CD14-positive monocyte (primary cell): ENCODE data around the gene SAMD4B. TPM values are rescaled to one million over a fixed set of nuclear protein-coding genes. Genes with fewer than 3 reads are reported as not detected.
A peak's percentile ranks its signal among the peaks of the same experiment; 100 is the strongest.

Experiments used
- DNase-seq, 3 donors: peaks; one replicate each; pipeline ENCODE4 v3.0.0-alpha.2; 2011 to 2022
- H2AFZ ChIP-seq: 2 replicates; pipeline ENCODE4 v1.6.0; 2012; ENCODE audit warnings: mild to moderate bottlenecking, low read depth, low read length, inconsistent platforms; ENCODE audit not compliant: insufficient read depth, poor library complexity, severe bottlenecking
- H3K27ac ChIP-seq, 2 donors: 1 replicate in 1 of 2; 2 replicates in 1 of 2; pipeline ENCODE4 v1.5.1; 2012 to 2013; ENCODE audit warnings: low read length in 2 of 2, control low read depth in 1 of 2, inconsistent platforms in 1 of 2, low read depth in 1 of 2, mild to moderate bottlenecking in 1 of 2
- H3K27me3 ChIP-seq, 2 donors: one replicate each; pipeline versions ENCODE4 v1.6.0 to v1.6.1; 2011 to 2013; ENCODE audit warnings: low read length in 2 of 2; ENCODE audit not compliant: control insufficient read depth in 2 of 2, insufficient read depth in 2 of 2
- H3K36me3 ChIP-seq, 2 donors: replicated peaks in 1 of 2; 1 replicate in 1 of 2; 2 replicates in 1 of 2; pipeline versions ENCODE4 v1.5.1 to v1.6.1; 2012 to 2013; ENCODE audit warnings: low read length in 2 of 2, control low read depth in 1 of 2, inconsistent platforms in 1 of 2, mild to moderate bottlenecking in 1 of 2; ENCODE audit not compliant: insufficient read depth in 2 of 2, control insufficient read depth in 1 of 2
- H3K4me1 ChIP-seq, 2 donors: 1 replicate in 1 of 2; 2 replicates in 1 of 2; pipeline versions ENCODE4 v1.5.1 to v1.6.1; 2012 to 2013; ENCODE audit warnings: low read length in 2 of 2, control low read depth in 1 of 2, inconsistent platforms in 1 of 2, mild to moderate bottlenecking in 1 of 2, moderate library complexity in 1 of 2; ENCODE audit not compliant: insufficient read depth in 2 of 2, control insufficient read depth in 1 of 2
- H3K4me2 ChIP-seq: replicated peaks from 2 replicates; pipeline ENCODE3; 2012; ENCODE audit warnings: low read length, moderate library complexity, mild to moderate bottlenecking; ENCODE audit not compliant: poor library complexity, severe bottlenecking; ENCODE audit errors: extremely low read depth
- H3K4me3 ChIP-seq, 3 experiments: fragments of 200-600 bp in 1 of 3; sonication (generic) in 1 of 3; replicated peaks in 1 of 3; 1 replicate in 2 of 3; 2 replicates in 1 of 3; pipeline ENCODE4 v1.5.1; 2011 to 2013; ENCODE audit warnings: low read length in 3 of 3, mild to moderate bottlenecking in 3 of 3, control low read depth in 2 of 3, low read depth in 2 of 3, inconsistent platforms in 1 of 3, moderate library complexity in 1 of 3
- H3K79me2 ChIP-seq: 2 replicates; pipeline ENCODE4 v1.6.0; 2012; ENCODE audit warnings: mild to moderate bottlenecking, control low read depth, inconsistent platforms, low read length, moderate library complexity; ENCODE audit not compliant: insufficient read depth
- H3K9ac ChIP-seq: 2 replicates; pipeline ENCODE4 v1.6.0; 2017; ENCODE audit warnings: low read length, mild to moderate bottlenecking; ENCODE audit not compliant: insufficient read depth, poor library complexity, severe bottlenecking
- H3K9me3 ChIP-seq, 2 donors: replicated peaks in 1 of 2; 1 replicate in 1 of 2; 2 replicates in 1 of 2; pipeline versions ENCODE4 v1.5.1 to v1.6.1; 2012 to 2013; ENCODE audit warnings: low read length in 2 of 2, control low read depth in 1 of 2; ENCODE audit not compliant: control insufficient read depth in 1 of 2, insufficient read depth in 1 of 2
- H4K20me1 ChIP-seq: 2 replicates; pipeline ENCODE4 v1.6.0; 2012; ENCODE audit warnings: mild to moderate bottlenecking, low read length, control low read depth, moderate library complexity; ENCODE audit not compliant: insufficient read depth
- H3K27ac Mint-ChIP-seq, 7 donors: one replicate each; pipeline ENCODE4 v1.8.0; 2020; ENCODE audit warnings: mild to moderate bottlenecking in 7 of 7, mixed read lengths in 7 of 7, moderate library complexity in 6 of 7, inconsistent platforms in 2 of 7
- H3K27me3 Mint-ChIP-seq, 3 donors: one replicate each; pipeline ENCODE4 v1.8.0; 2021 to 2022; ENCODE audit warnings: low read depth in 3 of 3, mild to moderate bottlenecking in 3 of 3, mixed read lengths in 3 of 3, moderate library complexity in 3 of 3, inconsistent platforms in 1 of 3
- H3K36me3 Mint-ChIP-seq, 2 donors: one replicate each; pipeline ENCODE4 v1.8.0; 2020; ENCODE audit warnings: mixed read lengths in 2 of 2, inconsistent platforms in 1 of 2, mild to moderate bottlenecking in 1 of 2
- H3K4me1 Mint-ChIP-seq: one replicate; pipeline ENCODE4 v1.8.0; 2020; ENCODE audit warnings: mild to moderate bottlenecking, mixed read lengths
- H3K4me3 Mint-ChIP-seq, 2 donors: one replicate each; pipeline ENCODE4 v1.8.0; 2020; ENCODE audit warnings: mild to moderate bottlenecking in 2 of 2, mixed read lengths in 2 of 2, moderate library complexity in 1 of 2
- H3K9me3 Mint-ChIP-seq, 7 donors: one replicate each; pipeline ENCODE4 v1.8.0; 2020 to 2022; ENCODE audit warnings: mixed read lengths in 7 of 7, mild to moderate bottlenecking in 6 of 7, moderate library complexity in 6 of 7, inconsistent platforms in 2 of 7
- CTCF ChIP-seq: fragments of 200-600 bp; IDR thresholded peaks from one replicate; pipeline ENCODE4 v1.8.0; 2022; ENCODE audit warnings: antibody characterized with exemption, mild to moderate bottlenecking
- WGBS: methylation state at CpG from one replicate; pipeline ENCODE4 v1.1.5; 2013; ENCODE audit warnings: missing lambda C conversion rate; ENCODE audit not compliant: insufficient coverage; 5-methylcytosine and 5-hydroxymethylcytosine counted together
- intact Hi-C, 2 donors: fragments of 100-400 bp; cut with micrococcal nuclease; formaldehyde crosslinking; loops; one replicate each; pipeline versions ENCODE4 v1.15.0 to v1.15.1; 2023
- polyA plus RNA-seq, 3 donors: library from polyadenylated mRNA; depleted of rRNA in 1 of 3; unstranded in 2 of 3; stranded (reverse) in 1 of 3; fragments of 300-500 nt in 2 of 3; fragments of >200 nt in 1 of 3; fragmentation: Illumina TruSeq in 2 of 3; gene quantifications; 1 replicate in 2 of 3; 2 replicates in 1 of 3; pipeline ENCODE4 v1.2.3, GENCODE V29; 2012 to 2021

Gene SAMD4B
- polyA plus RNA-seq, 3 donors: 4.5 to 56.6 (median 5.6) TPM

DNA sequence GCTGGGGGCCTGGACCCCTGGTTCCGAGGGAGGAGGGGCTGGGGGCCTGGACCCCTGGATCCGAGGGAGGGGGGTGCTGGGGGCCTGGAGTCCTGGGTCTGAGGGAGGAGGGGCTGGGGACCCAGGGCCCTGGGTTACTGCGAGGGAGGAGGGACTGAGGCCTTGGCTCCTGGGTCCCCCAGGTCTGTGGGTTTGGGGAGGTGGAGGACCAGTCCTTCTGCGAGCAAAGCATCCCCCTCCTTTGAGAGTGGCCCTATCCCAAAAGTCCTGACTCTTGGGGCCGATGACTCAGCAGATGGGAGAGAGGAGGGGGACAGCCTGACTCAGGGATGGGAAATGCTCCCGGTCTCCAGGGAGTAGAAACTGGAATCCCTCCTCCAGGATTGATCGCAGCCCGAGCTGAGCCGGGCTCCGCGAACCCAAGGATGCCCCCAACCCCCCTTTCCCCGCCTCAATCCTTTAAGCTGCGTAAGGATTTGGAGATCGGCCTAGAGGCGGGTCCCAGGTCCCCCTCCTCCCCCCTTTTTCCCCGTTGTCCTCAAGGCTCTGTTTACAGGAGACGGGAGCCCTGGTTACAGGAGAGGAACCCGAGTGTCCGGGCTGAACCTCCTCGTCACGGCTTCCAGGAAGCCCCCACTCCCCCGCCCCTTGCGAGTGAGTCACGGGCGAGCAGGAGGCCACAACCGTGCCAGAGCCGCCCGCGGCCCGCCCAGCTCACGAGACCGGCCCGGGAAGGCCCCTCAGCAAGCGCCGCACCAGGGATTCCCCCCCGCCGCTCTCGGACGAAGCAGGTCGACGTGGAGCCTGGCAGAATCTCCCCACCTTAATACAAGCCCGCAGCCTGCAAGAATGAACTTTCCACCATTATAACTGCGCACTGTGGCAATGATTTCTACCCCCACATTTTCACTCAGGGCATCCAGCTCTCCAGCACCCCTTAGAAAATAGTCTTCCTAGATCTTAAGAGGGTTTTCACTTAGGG lies 61.4 kb downstream of the SAMD4B start:
- no peak for TF ChIP-seq CTCF
- H3K9ac ChIP-seq: peak overlapping the region; percentile 100
- intact Hi-C loops: loop anchor here in 1 of 2 donors (5.0 kb wide), 1 partner anchor 721 kb away; no protein-coding TSS in a partner anchor
- H3K9me3 Mint-ChIP-seq: peaks cover 2 to 19% (median 15%) of the 10 kb centered on the region in 7 donors
- no peaks in the 10 kb centered on the region for H3K27me3 ChIP-seq
- H3K79me2 ChIP-seq: peaks cover 96% of the 10 kb centered on the region
- peak overlapping the region; percentile 75 for H3K4me2 ChIP-seq
- no peaks in the 10 kb centered on the region for H3K9me3 ChIP-seq
- H3K4me3 Mint-ChIP-seq: peak overlapping the region; percentile 90 to 92
- peak overlapping the region; percentile 98 to 100 (median 100) for H3K27ac Mint-ChIP-seq
- H3K27me3 Mint-ChIP-seq: peaks cover 0 to 11% (median 5%) of the 10 kb centered on the region in 3 donors
- under 1% methylated on average over 37 of the region's 43 CpGs for WGBS
- H3K4me1 Mint-ChIP-seq: peaks cover 56% of the 10 kb centered on the region
- peaks cover 25% of the 10 kb centered on the region for H4K20me1 ChIP-seq
- peaks cover 68 to 70% of the 10 kb centered on the region in 2 donors for H3K4me1 ChIP-seq
- peak overlapping the region; percentile 48 to 96 (median 61) for H3K4me3 ChIP-seq
- DNase-seq: peak; percentile 100
- no peak overlapping the region for H2AFZ ChIP-seq
- H3K27ac ChIP-seq: peak overlapping the region; percentile 98 to 99
- peaks cover 29 to 39% of the 10 kb centered on the region in 2 donors for H3K36me3 Mint-ChIP-seq
- peaks cover 19% of the 10 kb centered on the region in 2 donors for H3K36me3 ChIP-seq

DNA sequence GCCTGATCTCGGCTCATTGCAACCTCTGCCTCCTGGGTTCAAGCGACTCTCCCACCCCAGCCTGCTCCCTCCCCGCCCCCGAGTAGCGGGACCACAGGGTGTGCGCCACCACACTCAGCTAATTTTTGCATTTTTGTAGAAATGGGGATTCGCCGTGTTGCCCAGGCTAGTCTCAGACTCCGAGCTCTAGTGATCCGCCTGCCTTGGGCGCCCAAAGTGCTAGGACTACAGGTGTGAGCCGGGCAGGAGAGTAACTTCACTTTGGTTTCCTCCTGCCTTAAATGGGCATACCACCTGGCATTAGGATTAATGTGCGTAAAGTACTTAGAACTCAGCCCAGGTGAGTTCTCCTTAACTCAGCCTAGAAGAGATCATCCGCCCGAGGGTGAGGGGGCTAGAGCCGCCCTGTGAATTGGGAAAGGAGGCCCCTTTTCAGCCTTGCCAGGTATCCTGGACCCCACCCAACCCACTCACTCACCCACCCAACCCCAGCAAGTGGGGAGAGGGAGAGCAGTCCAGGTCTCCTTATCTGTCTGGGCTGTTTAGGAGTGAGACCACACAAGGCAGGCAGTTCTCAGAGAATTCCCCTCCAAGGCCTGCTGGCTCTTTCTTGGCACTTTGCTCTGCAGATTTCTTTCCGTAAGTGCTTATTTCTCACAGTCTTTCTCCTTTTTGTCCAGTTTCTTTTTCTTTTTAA lies 63.2 kb downstream of the SAMD4B start:
- H3K79me2 ChIP-seq: peaks cover 96% of the 10 kb centered on the region
- peak overlapping the region; percentile 98 to 99 for H3K27ac ChIP-seq
- intact Hi-C loops: no loop called here
- H3K4me3 Mint-ChIP-seq: peak overlapping the region; percentile 92 to 100
- no peaks in the 10 kb centered on the region for H3K9me3 ChIP-seq
- no peak overlapping the region for H2AFZ ChIP-seq
- H3K27me3 ChIP-seq: no peaks in the 10 kb centered on the region
- H3K4me1 Mint-ChIP-seq: peaks cover 41% of the 10 kb centered on the region
- H3K27me3 Mint-ChIP-seq: peaks cover 0 to 21% (median 9%) of the 10 kb centered on the region in 3 donors
- H3K36me3 ChIP-seq: peaks cover 23% of the 10 kb centered on the region in 2 donors
- peaks cover 4 to 22% (median 18%) of the 10 kb centered on the region in 7 donors for H3K9me3 Mint-ChIP-seq
- H3K4me2 ChIP-seq: peak overlapping the region; percentile 86
- 97% methylated on average over 7 of the region's 17 CpGs for WGBS
- H3K9ac ChIP-seq: peak overlapping the region; percentile 100
- H3K27ac Mint-ChIP-seq: peak overlapping the region; percentile 98 to 100 (median 100)
- peaks cover 53 to 54% of the 10 kb centered on the region in 2 donors for H3K4me1 ChIP-seq
- DNase-seq: no peak
- peak overlapping the region; percentile 76 to 96 (median 89) for H3K4me3 ChIP-seq
- H3K36me3 Mint-ChIP-seq: peaks cover 28 to 40% of the 10 kb centered on the region in 2 donors
- no peak for TF ChIP-seq CTCF
- peaks cover 42% of the 10 kb centered on the region for H4K20me1 ChIP-seq
